Upper lobe of left lung (tissue), 6 donors: Measurements from ENCODE around the gene YLPM1. TPM values are rescaled to one million over a fixed set of nuclear protein-coding genes. Genes with fewer than 3 reads are reported as not detected.

Experiments
- ATAC-seq, 2 donors: fragments of 200-7000 bp; cut with Tn5 transposase; one replicate each; pipeline ENCODE4 v1.9.1; 2022; ENCODE audit warnings: mild to moderate bottlenecking in 2 of 2, moderate library complexity in 2 of 2; ENCODE audit not compliant: low FRiP score in 2 of 2
- DNase-seq, 2 donors: peaks; one replicate each; pipeline ENCODE4 v3.0.0-alpha.2; 2019 to 2020
- H3K27ac ChIP-seq, 4 donors: fragments of 200-600 bp; sonication (generic); one replicate each; pipeline ENCODE4 v1.5.1; 2016 to 2019
- H3K27me3 ChIP-seq, 4 donors: fragments of 200-600 bp; sonication (generic); one replicate each; pipeline ENCODE4 v1.5.1; 2017 to 2019
- H3K36me3 ChIP-seq, 4 donors: fragments of 200-600 bp; sonication (generic); one replicate each; pipeline ENCODE4 v1.5.1; 2016 to 2019
- H3K4me1 ChIP-seq, 4 donors: fragments of 200-600 bp; sonication (generic); one replicate each; pipeline ENCODE4 v1.5.1; 2018 to 2019
- H3K4me3 ChIP-seq, 4 donors: fragments of 200-600 bp; sonication (generic); one replicate each; pipeline ENCODE4 v1.5.1; 2017 to 2019; ENCODE audit warnings: mild to moderate bottlenecking in 2 of 4, moderate library complexity in 1 of 4
- H3K9me3 ChIP-seq, 4 donors: fragments of 200-600 bp; sonication (generic); one replicate each; pipeline ENCODE4 v1.5.1; 2018 to 2019
- EP300 ChIP-seq, 4 donors: sonication (generic); formaldehyde crosslinking; IDR thresholded peaks; one replicate each; pipeline ENCODE4 v1.5.1; 2017; ENCODE audit warnings: antibody characterized with exemption in 4 of 4, control low read depth in 2 of 4
- POLR2A ChIP-seq, 4 donors: fragments of 450-650 bp; IDR thresholded peaks; one replicate each; pipeline ENCODE4 v1.5.1; 2016 to 2017; ENCODE audit warnings: antibody characterized with exemption in 4 of 4, mild to moderate bottlenecking in 2 of 4
- POLR2AphosphoS5 ChIP-seq, 2 donors: sonication (generic); formaldehyde crosslinking; IDR thresholded peaks; one replicate each; pipeline ENCODE4 v1.5.1; 2017; ENCODE audit warnings: antibody characterized with exemption in 2 of 2
- WGBS, 2 donors: methylation state at CpG; one replicate each; pipeline ENCODE4 v1.1.5; 2017 to 2018; 5-methylcytosine and 5-hydroxymethylcytosine counted together
- total RNA-seq, 6 donors: library from RNA; depleted of rRNA in 4 of 6; stranded (reverse); fragments of >200 nt in 4 of 6; gene quantifications; one replicate each; pipeline versions ENCODE4 v1.1.0 to v1.2.1, GENCODE V29; 2016 to 2021
- TF ChIP-seq, protein P1 (sequence below), 6 experiments: fragments of 450-650 bp in 4 of 6; fragments of 200-600 bp in 2 of 6; sonication (generic) in 2 of 6; IDR thresholded peaks; one replicate each; pipeline ENCODE4 v1.5.1; 2016 to 2019; ENCODE audit warnings: antibody characterized with exemption in 6 of 6
- donor health status: DM: no; HTN: no; CAD: no; lungs with moderate emphysema.
- donor health status: DM: no; HTN: yes; CAD: no; lungs with severe emphysema.

Gene YLPM1
- total RNA-seq, 6 donors from 2014 or later, result 38.8 to 85.9 (median 45.6) TPM

DNA sequence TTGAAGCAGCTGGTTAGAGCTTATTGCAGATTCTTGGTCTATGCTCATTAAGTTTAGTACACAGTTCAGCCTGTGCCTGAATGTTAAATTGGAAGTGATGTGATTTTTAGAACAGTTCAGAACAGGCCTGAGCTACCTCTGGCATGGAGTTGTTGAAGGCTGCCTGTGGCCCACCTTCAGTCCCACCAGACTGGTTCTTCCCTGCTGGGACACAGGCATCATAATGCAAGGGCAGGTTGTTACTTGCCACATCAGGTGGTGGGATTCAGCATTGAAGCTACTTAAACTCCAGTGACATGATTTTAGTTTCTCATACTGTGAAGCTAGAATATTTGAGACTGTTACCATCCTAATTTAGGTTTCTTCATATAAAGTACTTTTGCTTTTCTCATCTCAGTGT, 63.5 kb downstream of the YLPM1 start:
- DNase-seq, result no peak
- TF ChIP-seq EP300 (IDR thresholded peaks at IDR 0.05) (no peak), POLR2A (IDR thresholded peaks at IDR 0.05) (no peak), POLR2AphosphoS5 (IDR thresholded peaks at IDR 0.05) (no peak)
- TF ChIP-seq, protein P1, sequence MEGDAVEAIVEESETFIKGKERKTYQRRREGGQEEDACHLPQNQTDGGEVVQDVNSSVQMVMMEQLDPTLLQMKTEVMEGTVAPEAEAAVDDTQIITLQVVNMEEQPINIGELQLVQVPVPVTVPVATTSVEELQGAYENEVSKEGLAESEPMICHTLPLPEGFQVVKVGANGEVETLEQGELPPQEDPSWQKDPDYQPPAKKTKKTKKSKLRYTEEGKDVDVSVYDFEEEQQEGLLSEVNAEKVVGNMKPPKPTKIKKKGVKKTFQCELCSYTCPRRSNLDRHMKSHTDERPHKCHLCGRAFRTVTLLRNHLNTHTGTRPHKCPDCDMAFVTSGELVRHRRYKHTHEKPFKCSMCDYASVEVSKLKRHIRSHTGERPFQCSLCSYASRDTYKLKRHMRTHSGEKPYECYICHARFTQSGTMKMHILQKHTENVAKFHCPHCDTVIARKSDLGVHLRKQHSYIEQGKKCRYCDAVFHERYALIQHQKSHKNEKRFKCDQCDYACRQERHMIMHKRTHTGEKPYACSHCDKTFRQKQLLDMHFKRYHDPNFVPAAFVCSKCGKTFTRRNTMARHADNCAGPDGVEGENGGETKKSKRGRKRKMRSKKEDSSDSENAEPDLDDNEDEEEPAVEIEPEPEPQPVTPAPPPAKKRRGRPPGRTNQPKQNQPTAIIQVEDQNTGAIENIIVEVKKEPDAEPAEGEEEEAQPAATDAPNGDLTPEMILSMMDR (IDR thresholded peaks at IDR 0.05), result no peak

DNA sequence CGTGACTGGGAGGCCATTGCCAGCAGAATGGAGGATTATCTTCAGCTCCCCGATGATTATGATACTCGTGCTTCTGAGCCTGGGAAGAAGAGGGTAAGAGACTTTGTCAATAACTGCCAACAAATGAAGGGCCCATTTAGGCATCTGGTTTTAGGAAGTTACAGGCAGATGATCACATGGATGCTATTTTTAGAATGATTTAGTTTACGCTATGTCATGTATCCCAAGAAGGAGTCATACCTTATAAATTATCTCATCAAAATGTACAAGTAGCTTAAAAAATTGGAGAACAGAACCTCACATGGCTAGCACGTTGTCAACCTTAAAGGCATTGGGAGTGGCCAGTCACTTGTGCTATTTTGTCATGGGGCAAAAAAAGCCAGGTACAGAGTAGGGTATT, 66.1 kb downstream of the YLPM1 start:
- WGBS, 2 donors, result 87 to 93% methylated on average over 5 of the region's 5 CpGs
- H3K27ac ChIP-seq, result no peak overlapping the region
- no peak for ATAC-seq
- no peaks in the 10 kb centered on the region for H3K9me3 ChIP-seq
- TF ChIP-seq EP300 (IDR thresholded peaks at IDR 0.05) (no peak), POLR2AphosphoS5 (IDR thresholded peaks at IDR 0.05) (no peak), POLR2A (IDR thresholded peaks at IDR 0.05) (no peak)
- TF ChIP-seq, protein P1 (IDR thresholded peaks at IDR 0.05), result no peak
- peaks cover 0 to 2% (median 0%) of the 10 kb centered on the region in 4 donors for H3K4me1 ChIP-seq
- no peak overlapping the region for H3K4me3 ChIP-seq
- no peak for DNase-seq
- no peaks in the 10 kb centered on the region for H3K27me3 ChIP-seq
- H3K36me3 ChIP-seq, result peaks cover 0 to 32% (median 19%) of the 10 kb centered on the region in 4 donors

More for the DNA sequence above, 63.5 kb downstream of the YLPM1 start:
- H3K36me3 ChIP-seq, result peaks cover 0 to 44% (median 18%) of the 10 kb centered on the region in 4 donors
- H3K27me3 ChIP-seq, result no peaks in the 10 kb centered on the region
- H3K4me1 ChIP-seq, result peaks cover 0 to 2% (median 0%) of the 10 kb centered on the region in 4 donors
- no peak overlapping the region for H3K4me3 ChIP-seq
- no peaks in the 10 kb centered on the region for H3K9me3 ChIP-seq
- no peak for ATAC-seq
- no peak overlapping the region for H3K27ac ChIP-seq

DNA sequence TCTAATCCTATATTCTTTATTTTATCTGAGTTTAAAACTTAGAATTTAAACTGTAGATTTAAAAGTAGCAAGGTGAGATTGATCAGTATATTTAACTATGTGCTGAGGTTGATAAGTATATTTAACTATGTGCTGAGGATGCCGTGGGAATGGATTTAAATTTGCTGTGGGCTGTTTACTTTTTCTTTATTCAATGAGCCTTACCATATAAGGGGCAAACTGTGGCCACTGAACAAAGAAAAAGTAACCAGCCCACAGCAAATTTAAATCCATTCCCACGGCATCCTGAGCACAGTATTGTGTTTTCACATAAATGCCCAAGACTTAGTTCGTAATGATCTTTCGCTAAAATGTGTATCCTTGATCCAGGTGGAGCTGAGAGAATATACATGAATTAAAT, 69.7 kb downstream of the YLPM1 start:
- Histone ChIP-seq H3K27me3 (no peaks in the 10 kb centered on the region), H3K9me3 (no peaks in the 10 kb centered on the region), H3K27ac (no peak overlapping the region), H3K4me3 (no peak overlapping the region), H3K4me1 (no peaks in the 10 kb centered on the region), H3K36me3 (peaks cover 0 to 51% (median 19%) of the 10 kb centered on the region in 4 donors)
- ATAC-seq (no peak), DNase-seq (no peak)
- WGBS, 2 donors, result 92 to 93% methylated on average over 4 of the region's 4 CpGs
- TF ChIP-seq POLR2AphosphoS5 (IDR thresholded peaks at IDR 0.05) (no peak), POLR2A (IDR thresholded peaks at IDR 0.05) (no peak), EP300 (IDR thresholded peaks at IDR 0.05) (no peak)
- TF ChIP-seq, protein P1 (IDR thresholded peaks at IDR 0.05), result no peak

DNA sequence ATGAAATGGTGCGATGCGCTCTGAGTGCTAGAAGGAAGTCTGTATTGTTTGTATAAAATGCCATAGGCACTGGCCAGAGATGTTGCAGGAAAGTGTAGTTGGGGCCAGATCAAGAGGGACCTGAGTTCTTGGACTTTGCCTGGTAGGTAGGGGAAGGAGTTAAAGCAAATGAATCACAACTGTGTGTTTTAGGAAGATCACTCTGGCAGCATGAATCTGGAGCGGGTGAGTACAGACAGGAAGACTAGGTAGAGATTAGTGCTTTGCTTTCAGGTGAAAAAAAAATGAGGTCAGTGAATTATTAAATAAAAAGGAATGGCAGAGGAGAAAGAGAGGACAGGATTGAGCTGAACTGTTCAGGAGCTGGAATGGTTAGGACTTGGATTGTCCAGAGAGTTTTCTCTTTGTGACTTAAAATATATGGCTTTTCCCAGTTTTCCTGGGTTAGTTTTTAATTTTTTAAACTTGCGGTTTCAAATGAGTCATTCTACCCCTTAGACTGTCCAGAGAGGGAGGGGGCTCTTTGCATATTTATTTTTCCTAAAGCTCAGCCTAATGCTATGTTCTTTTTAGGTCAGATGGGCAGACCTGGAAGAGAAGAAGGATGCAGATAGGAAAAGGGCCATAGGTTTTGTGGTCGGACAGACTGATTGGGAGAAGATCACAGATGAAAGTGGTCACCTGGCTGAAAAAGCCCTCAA, 71.7 kb downstream of the YLPM1 start:
- no peaks in the 10 kb centered on the region for H3K9me3 ChIP-seq
- DNase-seq (no peak), ATAC-seq (no peak)
- H3K36me3 ChIP-seq, result peaks cover 0 to 38% (median 14%) of the 10 kb centered on the region in 4 donors
- no peak overlapping the region for H3K4me3 ChIP-seq
- no peak overlapping the region for H3K27ac ChIP-seq
- H3K4me1 ChIP-seq, result no peaks in the 10 kb centered on the region
- WGBS, 2 donors, result 97 to 98% methylated on average over 4 to 5 of the region's 5 CpGs
- no peaks in the 10 kb centered on the region for H3K27me3 ChIP-seq
- no peak for TF ChIP-seq POLR2AphosphoS5 (IDR thresholded peaks at IDR 0.05)
- TF ChIP-seq EP300 (IDR thresholded peaks at IDR 0.05), result no peak
- TF ChIP-seq, protein P1 (IDR thresholded peaks at IDR 0.05), result no peak
- no peak for TF ChIP-seq POLR2A (IDR thresholded peaks at IDR 0.05)
